ENCODE results near the gene ACKR4.

GRCh38 chr3:132550579-132551305 lies 46.3 kb upstream of the ACKR4 start:
- TF ChIP-seq EZH2 (IDR thresholded peaks at IDR 0.05; ENCODE audit: insufficient read depth, poor library complexity, severe bottlenecking) (no peak), EZH2phosphoT487 (IDR thresholded peaks at IDR 0.05; ENCODE audit: insufficient read depth, low read depth) (no peak)
